GM12891 (cell line): ENCODE measurements around the gene MAPK8.
A peak's percentile ranks its signal among the peaks of the same experiment; 100 is the strongest.

Experiments
- DNase-seq: peaks from one replicate; pipeline ENCODE4 v3.0.0; 2011; ENCODE audit warnings: low spot score; ENCODE audit not compliant: insufficient read length
- FAIRE-seq: peaks from 2 replicates; lab custom pipeline; 2011; peaks lifted over from hg19 to GRCh38; lab: Jason Lieb, UNC
- PAX5 ChIP-seq: IDR thresholded peaks from 2 replicates; pipeline ENCODE4 v1.6.1; 2011; ENCODE audit warnings: low read length, moderate library complexity, mild to moderate bottlenecking; ENCODE audit not compliant: insufficient read depth, severe bottlenecking
- POLR2A ChIP-seq: IDR thresholded peaks from 2 replicates; pipeline ENCODE4 v1.6.1; 2011; ENCODE audit warnings: low read depth, low read length, control low read depth
- POLR2AphosphoS5 ChIP-seq: IDR thresholded peaks from 2 replicates; pipeline ENCODE4 v1.6.1; 2011; ENCODE audit warnings: low read depth, low read length, control low read depth
- POU2F2 ChIP-seq: IDR thresholded peaks from 2 replicates; pipeline ENCODE4 v1.6.1; 2011; ENCODE audit warnings: low read depth, mild to moderate bottlenecking, control low read depth, low read length, moderate library complexity
- SPI1 ChIP-seq: IDR thresholded peaks from 2 replicates; pipeline ENCODE4 v1.6.1; 2011; ENCODE audit warnings: low read depth, low read length, control low read depth
- TAF1 ChIP-seq: IDR thresholded peaks from 2 replicates; pipeline ENCODE4 v1.6.1; 2011; ENCODE audit warnings: low read depth, low read length, control low read depth

Gene MAPK8

DNA sequence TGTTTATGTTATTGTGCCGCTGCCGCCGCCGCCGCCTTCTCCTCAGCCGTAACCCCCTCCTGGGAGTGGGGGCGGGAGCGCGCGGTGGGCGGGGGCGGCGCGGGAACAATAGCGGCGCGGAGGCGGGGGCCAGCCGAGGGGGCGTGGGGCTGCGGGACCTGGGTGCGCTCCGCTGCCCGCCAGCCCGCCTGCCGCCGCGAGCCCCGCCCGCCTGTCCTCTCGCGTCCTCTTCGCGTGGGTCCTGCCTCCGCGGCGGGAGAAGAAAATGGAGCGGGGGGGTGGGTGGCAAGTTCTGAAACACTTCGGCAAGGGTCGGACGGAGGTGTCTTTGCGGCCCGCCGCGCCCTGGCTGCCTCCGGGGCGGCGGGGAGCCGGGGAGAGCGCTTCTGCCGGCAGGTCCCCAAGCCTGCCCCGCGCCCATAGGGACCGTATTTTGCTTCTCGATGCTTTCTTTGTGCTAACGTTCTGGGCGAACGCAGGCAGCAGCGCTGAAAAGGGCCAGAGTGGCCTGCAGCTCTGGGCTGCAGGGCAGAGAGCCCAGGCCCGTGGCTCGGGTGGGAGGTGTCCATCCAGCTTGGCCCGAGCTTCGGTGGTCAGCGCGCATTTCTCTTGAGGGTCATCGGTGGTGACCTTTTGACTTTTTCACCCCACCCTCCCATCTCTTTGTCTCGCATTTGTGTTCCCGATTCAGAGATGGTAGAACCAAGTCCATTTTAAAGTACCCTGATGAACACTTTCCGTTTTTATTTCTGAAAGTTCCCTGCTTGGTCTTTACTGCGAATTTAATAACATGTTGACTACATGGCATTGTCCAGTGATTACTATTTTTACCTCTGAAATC lies 613 bp downstream of the MAPK8 start:
- FAIRE-seq: peak; percentile 5
- peak; percentile 53 for DNase-seq
- TF ChIP-seq POLR2A (no peak), POLR2AphosphoS5 (no peak), PAX5 (no peak), SPI1 (no peak)

DNA sequence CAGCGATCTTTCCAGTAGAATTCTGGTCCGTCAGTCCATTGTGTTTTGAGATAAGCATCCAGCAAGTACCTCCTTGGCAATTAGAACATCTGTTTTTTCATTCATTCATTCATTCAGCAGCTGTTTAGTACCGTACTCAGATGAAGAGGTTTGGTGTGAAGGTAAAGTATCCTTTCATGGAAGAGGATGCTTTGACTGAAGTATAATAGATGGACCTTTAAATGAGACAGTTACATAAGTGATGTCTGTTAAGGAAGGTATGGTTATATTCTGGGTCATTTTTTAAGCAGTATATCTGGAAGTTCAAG lies 1.2 kb downstream of the MAPK8 start:
- FAIRE-seq: no peak
- TF ChIP-seq PAX5: no peak
- TF ChIP-seq POU2F2: no peak
- no peak for TF ChIP-seq TAF1
- TF ChIP-seq POLR2AphosphoS5: no peak
- TF ChIP-seq POLR2A: no peak
- TF ChIP-seq SPI1: no peak
- no peak for DNase-seq

DNA sequence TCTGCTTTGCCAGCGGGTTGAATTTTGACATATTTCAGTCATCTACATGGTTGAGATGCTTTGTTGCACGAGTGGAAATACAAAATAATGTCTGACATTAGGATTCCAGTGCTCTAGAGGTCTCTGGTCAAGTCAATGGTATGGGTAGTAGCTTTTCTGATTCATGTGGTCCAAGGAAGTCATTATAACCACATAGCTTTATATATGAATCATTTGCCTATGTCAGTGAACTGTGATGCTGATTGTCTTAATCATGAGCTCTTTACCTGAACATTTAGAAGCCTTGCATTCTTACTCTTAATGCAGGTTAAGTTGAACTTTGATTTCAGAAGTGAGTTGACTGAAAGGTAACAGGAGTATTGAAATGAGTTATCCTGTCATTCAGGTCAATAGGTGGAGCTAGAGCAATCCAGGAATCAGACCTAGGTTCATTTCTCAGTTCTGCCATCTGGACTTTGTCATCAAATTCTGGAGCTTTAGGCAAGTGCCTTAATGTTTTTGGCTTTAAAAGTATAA lies 3.3 kb downstream of the MAPK8 start:
- DNase-seq (no peak), FAIRE-seq (peak; percentile 76)
- TF ChIP-seq POLR2AphosphoS5 (no peak), SPI1 (0 out of 2 replicates have a peak, but pooled peaks have one; percentile 9)

GRCh38 chr10:48314107-48314506 lies 7.6 kb downstream of the MAPK8 start:
- FAIRE-seq (no peak), DNase-seq (no peak)
- TF ChIP-seq PAX5 (no peak), POLR2A (no peak), POLR2AphosphoS5 (no peak)

DNA sequence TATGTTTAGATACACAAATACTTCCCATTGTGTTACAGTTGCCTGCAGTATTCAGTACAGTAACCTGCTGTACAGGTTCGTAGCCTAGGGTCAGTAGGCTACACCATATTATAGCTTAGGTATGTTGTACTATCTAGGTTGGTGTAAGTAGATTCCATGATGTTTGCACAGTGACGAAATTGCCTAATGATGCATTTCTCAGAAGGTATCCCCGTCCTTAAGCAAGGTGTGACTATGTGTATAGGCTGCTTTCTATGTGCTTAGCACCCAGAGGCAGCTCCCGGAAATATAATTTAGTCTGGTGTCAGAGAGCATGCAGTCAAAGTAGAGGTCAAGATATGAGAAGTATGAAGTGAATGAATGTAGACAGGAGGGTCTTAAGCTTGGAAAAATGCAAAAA lies 9.8 kb downstream of the MAPK8 start:
- TF ChIP-seq POLR2A (no peak), SPI1 (no peak), PAX5 (no peak), POLR2AphosphoS5 (no peak), POU2F2 (no peak), TAF1 (no peak)
- DNase-seq (no peak), FAIRE-seq (peak; percentile 47)

DNA sequence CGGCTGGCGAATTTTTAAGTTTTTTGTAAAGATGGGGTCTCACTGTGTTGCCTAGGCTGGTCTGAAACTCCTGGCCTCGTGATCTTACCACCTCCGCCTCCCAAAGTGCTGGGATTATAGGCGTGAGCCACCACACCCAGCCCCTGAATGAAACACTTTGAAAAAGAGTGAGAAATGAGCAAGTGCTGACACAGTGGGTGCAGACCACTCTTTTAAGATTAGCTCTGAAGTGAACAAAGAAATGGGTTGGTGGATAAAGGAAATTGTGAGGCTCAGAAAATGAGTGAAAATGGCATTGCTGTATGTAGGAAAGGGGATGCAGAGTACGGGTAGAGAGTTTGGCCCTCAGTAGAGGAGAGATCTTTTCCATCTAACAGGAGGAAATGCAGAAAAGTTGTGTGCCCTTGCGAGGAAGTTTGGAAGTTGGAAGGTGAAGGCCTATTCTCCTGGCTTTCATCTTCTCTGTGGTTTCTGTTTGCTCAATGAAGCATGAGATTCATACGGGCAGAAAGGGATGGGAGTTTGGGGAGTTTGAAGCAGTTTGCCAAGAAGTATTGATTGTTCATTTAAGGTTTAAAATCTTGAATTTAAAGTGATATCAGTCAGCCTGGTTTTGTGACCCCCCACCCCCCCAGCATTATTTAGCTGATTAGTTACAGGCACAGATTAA lies 11.0 kb downstream of the MAPK8 start:
- FAIRE-seq: no peak
- TF ChIP-seq POLR2AphosphoS5 (no peak), TAF1 (no peak), PAX5 (no peak)
- DNase-seq: no peak

- TF ChIP-seq POU2F2 (no peak), POLR2A (no peak), POLR2AphosphoS5 (no peak), PAX5 (no peak), SPI1 (no peak), TAF1 (no peak)
- DNase-seq (no peak), FAIRE-seq (no peak)
Observed at GRCh38 chr10:48322017-48322416, 15.5 kb downstream of the MAPK8 start.

GRCh38 chr10:48324580-48324979 lies 18.1 kb downstream of the MAPK8 start:
- no peak for TF ChIP-seq PAX5
- no peak for TF ChIP-seq SPI1
- TF ChIP-seq POU2F2: no peak
- TF ChIP-seq POLR2A: no peak
- TF ChIP-seq POLR2AphosphoS5: no peak
- no peak for TF ChIP-seq TAF1
- FAIRE-seq (no peak), DNase-seq (no peak)

DNA sequence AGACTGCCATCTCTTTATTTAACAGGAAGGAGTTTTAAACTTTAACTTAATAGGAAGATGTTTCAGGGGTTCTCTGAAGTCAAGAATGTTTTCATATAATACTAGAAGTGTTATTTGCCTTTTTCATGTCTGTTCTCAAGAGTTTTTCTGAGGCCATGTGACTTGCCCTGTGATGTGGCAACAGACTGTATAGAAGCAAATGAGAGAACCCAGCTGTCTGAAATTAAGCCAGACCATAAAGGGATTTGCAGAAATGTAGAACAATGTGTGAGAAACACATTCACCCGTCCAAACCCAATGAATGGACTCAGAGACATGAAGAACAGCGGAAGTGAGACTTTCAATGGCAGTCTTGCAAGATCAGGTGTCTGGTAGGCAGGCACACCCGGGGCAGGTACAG lies 23.8 kb downstream of the MAPK8 start:
- no peak for TF ChIP-seq POLR2A
- TF ChIP-seq SPI1: no peak
- TF ChIP-seq POLR2AphosphoS5: no peak
- TF ChIP-seq POU2F2: no peak
- TF ChIP-seq PAX5: no peak
- FAIRE-seq: peak; percentile 16
- no peak for DNase-seq

GRCh38 chr10:48331436-48331835 lies 25.0 kb downstream of the MAPK8 start:
- TF ChIP-seq POU2F2: no peak
- TF ChIP-seq TAF1: no peak
- DNase-seq: no peak
- FAIRE-seq: no peak
